CD4-positive, alpha-beta T cell treated with Interleukin-10 for 1 hour (primary cell): ENCODE results near the gene NUP88.

Experiments used
- DNase-seq: peaks from one replicate; pipeline ENCODE4 v3.0.0-alpha.2; 2020

The NUP88 gene

GRCh38 chr17:5354310-5354709 is 65.2 kb downstream of the NUP88 start:
- DNase-seq: no peak

- no peak for DNase-seq
Observed at GRCh38 chr17:5352681-5353289, 66.7 kb downstream of the NUP88 start.

GRCh38 chr17:5344914-5345313 is 74.5 kb downstream of the NUP88 start:
- DNase-seq: no peak
